Measurements from ENCODE around the gene AMN1. TPM values are rescaled to one million over a fixed set of nuclear protein-coding genes. Genes with fewer than 3 reads are reported as not detected.
"Not testable (repeated sequence)": the region's sequence is repeated elsewhere in the genome, so short reads cannot be mapped to it uniquely, and the experiment has no call there.

AMN1 gene
- total RNA-seq, 1 donor from 2014 or later, result 3.9 TPM

- H3K79me2 ChIP-seq (ENCODE audit: insufficient read depth, low read length), result no peaks in the 10 kb centered on the region
These were observed 23.2 kb downstream of the AMN1 start for GRCh38 chr12:31705621-31706020.

GRCh38 chr12:31702047-31702446 is 26.8 kb downstream of the AMN1 start:
- H3K27ac ChIP-seq (ENCODE audit: low read depth, low read length), result no peak overlapping the region
- no peak overlapping the region for H3K9ac ChIP-seq (ENCODE audit: low read length)
- Mint-ChIP-seq H3K27me3 (ENCODE audit: low read depth, unreplicated experiment) (no peaks in the 10 kb centered on the region), H3K4me1 (ENCODE audit: low read depth, unreplicated experiment) (no peaks in the 10 kb centered on the region), H3K27ac (ENCODE audit: unreplicated experiment) (no peak overlapping the region), H3K36me3 (ENCODE audit: low read depth, unreplicated experiment) (no peaks in the 10 kb centered on the region), H3K4me3 (ENCODE audit: unreplicated experiment) (no peak overlapping the region), H3K9me3 (ENCODE audit: unreplicated experiment) (no peaks in the 10 kb centered on the region)
- H3K27me3 ChIP-seq (ENCODE audit: insufficient read depth, low read length), result no peaks in the 10 kb centered on the region
- H3K4me1 ChIP-seq (ENCODE audit: insufficient read depth, low read length), result no peaks in the 10 kb centered on the region
- no peaks in the 10 kb centered on the region for H3K36me3 ChIP-seq (ENCODE audit: insufficient read depth, low read length)
- H3K9me3 ChIP-seq (ENCODE audit: insufficient read depth, low read depth, low read length), result no peaks in the 10 kb centered on the region
- TF ChIP-seq EZH2 (IDR thresholded peaks at IDR 0.05; ENCODE audit: insufficient read depth, low read length) (no peak), CTCF (IDR thresholded peaks at IDR 0.05; ENCODE audit: insufficient read depth, low read depth, low read length) (no peak)
- H4K20me1 ChIP-seq (ENCODE audit: insufficient read depth, low read length), result no peaks in the 10 kb centered on the region
- no peak overlapping the region for H2AFZ ChIP-seq (ENCODE audit: low read depth, low read length)
- FAIRE-seq (no peak), DNase-seq (ENCODE audit: low read depth) (peak; percentile 16)
- H3K4me2 ChIP-seq (ENCODE audit: low read length), result no peak overlapping the region
- no peak overlapping the region for H3K4me3 ChIP-seq (ENCODE audit: insufficient read depth, low read depth, low read length)
- no peaks in the 10 kb centered on the region for H3K79me2 ChIP-seq (ENCODE audit: insufficient read depth, low read length)

More at GRCh38 chr12:31705621-31706020, 23.2 kb downstream of the AMN1 start:
- Mint-ChIP-seq H3K27ac (ENCODE audit: unreplicated experiment) (no peak overlapping the region), H3K36me3 (ENCODE audit: low read depth, unreplicated experiment) (peaks cover 7% of the 10 kb centered on the region), H3K27me3 (ENCODE audit: low read depth, unreplicated experiment) (no peaks in the 10 kb centered on the region), H3K4me1 (ENCODE audit: low read depth, unreplicated experiment) (no peaks in the 10 kb centered on the region), H3K9me3 (ENCODE audit: unreplicated experiment) (peaks cover 12% of the 10 kb centered on the region), H3K4me3 (ENCODE audit: unreplicated experiment) (no peak overlapping the region)
- Histone ChIP-seq H3K9ac (ENCODE audit: low read length) (no peak overlapping the region), H3K27me3 (ENCODE audit: insufficient read depth, low read length) (no peaks in the 10 kb centered on the region), H2AFZ (ENCODE audit: low read depth, low read length) (no peak overlapping the region), H3K9me3 (ENCODE audit: insufficient read depth, low read depth, low read length) (no peaks in the 10 kb centered on the region), H4K20me1 (ENCODE audit: insufficient read depth, low read length) (no peaks in the 10 kb centered on the region), H3K4me3 (ENCODE audit: insufficient read depth, low read depth, low read length) (no peak overlapping the region), H3K27ac (ENCODE audit: low read depth, low read length) (no peak overlapping the region), H3K4me1 (ENCODE audit: insufficient read depth, low read length) (no peaks in the 10 kb centered on the region), H3K4me2 (ENCODE audit: low read length) (no peak overlapping the region), H3K36me3 (ENCODE audit: insufficient read depth, low read length) (no peaks in the 10 kb centered on the region)
- DNase-seq (ENCODE audit: low read depth), result no peak
- FAIRE-seq, result no peak
- TF ChIP-seq CTCF (IDR thresholded peaks at IDR 0.05; ENCODE audit: insufficient read depth, low read depth, low read length), result no peak
- TF ChIP-seq EZH2 (IDR thresholded peaks at IDR 0.05; ENCODE audit: insufficient read depth, low read length), result no peak

GRCh38 chr12:31689921-31690320 is 38.9 kb downstream of the AMN1 start:
- H3K4me3 Mint-ChIP-seq (ENCODE audit: unreplicated experiment); H3K9me3 ChIP-seq (ENCODE audit: insufficient read depth, low read depth, low read length); H3K4me2 ChIP-seq (ENCODE audit: low read length); H3K27me3 ChIP-seq (ENCODE audit: insufficient read depth, low read length); H2AFZ ChIP-seq (ENCODE audit: low read depth, low read length); H3K9me3 Mint-ChIP-seq (ENCODE audit: unreplicated experiment); H3K27ac Mint-ChIP-seq (ENCODE audit: unreplicated experiment); H3K27ac ChIP-seq (ENCODE audit: low read depth, low read length); H3K4me1 Mint-ChIP-seq (ENCODE audit: low read depth, unreplicated experiment); H3K4me3 ChIP-seq (ENCODE audit: insufficient read depth, low read depth, low read length); DNase-seq (ENCODE audit: low read depth); H3K79me2 ChIP-seq (ENCODE audit: insufficient read depth, low read length); H3K36me3 Mint-ChIP-seq (ENCODE audit: low read depth, unreplicated experiment); H3K4me1 ChIP-seq (ENCODE audit: insufficient read depth, low read length); FAIRE-seq; H3K36me3 ChIP-seq (ENCODE audit: insufficient read depth, low read length); H4K20me1 ChIP-seq (ENCODE audit: insufficient read depth, low read length); H3K27me3 Mint-ChIP-seq (ENCODE audit: low read depth, unreplicated experiment); H3K9ac ChIP-seq (ENCODE audit: low read length): not testable (repeated sequence)
